NCI-H1930 (cell line): ENCODE results near the gene LGR4.

Source experiments
- DNase-seq, 2 experiments: peaks; one replicate each; lab custom pipeline; 2025; lab: John Stamatoyannopoulos, UW

LGR4 gene

GRCh38 chr11:27401280-27401832 is 71.2 kb downstream of the LGR4 start:
- no peak for DNase-seq

GRCh38 chr11:27398400-27398770 is 74.2 kb downstream of the LGR4 start:
- DNase-seq = no peak

- DNase-seq = no peak
Measured at GRCh38 chr11:27397624-27398399, 74.8 kb downstream of the LGR4 start.

GRCh38 chr11:27396259-27396839 is 76.2 kb downstream of the LGR4 start:
- DNase-seq = no peak

- peak in 1 of 2 experiments; percentile 25 for DNase-seq
Measured at GRCh38 chr11:27395556-27396258, 76.9 kb downstream of the LGR4 start.

GRCh38 chr11:27394781-27395228 is 77.8 kb downstream of the LGR4 start:
- DNase-seq = no peak

GRCh38 chr11:27392278-27393114 is 80.1 kb downstream of the LGR4 start:
- no peak for DNase-seq

GRCh38 chr11:27391331-27392015 is 81.1 kb downstream of the LGR4 start:
- no peak for DNase-seq

GRCh38 chr11:27390318-27391295 is 82.0 kb downstream of the LGR4 start:
- DNase-seq = no peak

- no peak for DNase-seq
Measured at GRCh38 chr11:27388869-27389268, 83.7 kb downstream of the LGR4 start.

GRCh38 chr11:27388001-27388400 is 84.6 kb downstream of the LGR4 start:
- DNase-seq = no peak

GRCh38 chr11:27387362-27387761 is 85.2 kb downstream of the LGR4 start:
- DNase-seq = no peak

GRCh38 chr11:27386181-27386845 is 86.3 kb downstream of the LGR4 start:
- no peak for DNase-seq

- DNase-seq = no peak
Measured at GRCh38 chr11:27385245-27385644, 87.3 kb downstream of the LGR4 start.

GRCh38 chr11:27384227-27384626 is 88.4 kb downstream of the LGR4 start:
- no peak for DNase-seq

GRCh38 chr11:27383645-27384044 is 88.9 kb downstream of the LGR4 start:
- DNase-seq = no peak

- DNase-seq = no peak
Measured at GRCh38 chr11:27381238-27381666, 91.3 kb downstream of the LGR4 start.

GRCh38 chr11:27380771-27381170 is 91.8 kb downstream of the LGR4 start:
- DNase-seq = no peak

- DNase-seq = no peak
Measured at GRCh38 chr11:27379449-27379848, 93.1 kb downstream of the LGR4 start.
